Parathyroid adenoma (tissue), 2 donors: ENCODE results near the gene MAST2.

Source experiments
- H2AFZ ChIP-seq: fragments of 300-600 bp; sonication (generic); one replicate; pipeline ENCODE4 v1.7.0; 2017; ENCODE audit warnings: antibody characterized with exemption, mild to moderate bottlenecking
- H3K27ac ChIP-seq: fragments of 300-600 bp; sonication (generic); one replicate; pipeline ENCODE4 v1.7.0; 2017
- H3K27me3 ChIP-seq: fragments of 300-600 bp; sonication (generic); one replicate; pipeline ENCODE4 v1.7.0; 2017; ENCODE audit warnings: low read length; ENCODE audit not compliant: control insufficient read depth, insufficient read depth
- H3K36me3 ChIP-seq: fragments of 300-600 bp; sonication (generic); one replicate; pipeline ENCODE4 v1.7.0; 2017; ENCODE audit warnings: low read length; ENCODE audit not compliant: control insufficient read depth, insufficient read depth
- H3K4me1 ChIP-seq: fragments of 300-600 bp; sonication (generic); one replicate; pipeline ENCODE4 v1.7.0; 2017; ENCODE audit warnings: control low read depth
- H3K4me2 ChIP-seq: fragments of 300-600 bp; sonication (generic); one replicate; pipeline ENCODE4 v1.7.0; 2017; ENCODE audit warnings: low read length
- H3K4me3 ChIP-seq: fragments of 300-600 bp; sonication (generic); one replicate; pipeline ENCODE4 v1.7.0; 2017; ENCODE audit warnings: low read depth, low read length
- H3K79me2 ChIP-seq: fragments of 300-600 bp; sonication (generic); one replicate; pipeline ENCODE4 v1.7.0; 2017; ENCODE audit warnings: control low read depth
- H3K9ac ChIP-seq: fragments of 300-600 bp; sonication (generic); one replicate; pipeline ENCODE4 v1.7.0; 2017; ENCODE audit warnings: mild to moderate bottlenecking
- H3K9me3 ChIP-seq: fragments of 300-600 bp; sonication (generic); one replicate; pipeline ENCODE4 v1.7.0; 2017; ENCODE audit warnings: low read length; ENCODE audit not compliant: control insufficient read depth
- TF ChIP-seq, protein P1 (sequence below): fragments of 300-600 bp; sonication (generic); IDR thresholded peaks from one replicate; pipeline ENCODE4 v1.7.0; 2017; ENCODE audit warnings: antibody characterized with exemption, mild to moderate bottlenecking
- donor health status: primary hyperparathyroidism.

Gene MAST2

DNA sequence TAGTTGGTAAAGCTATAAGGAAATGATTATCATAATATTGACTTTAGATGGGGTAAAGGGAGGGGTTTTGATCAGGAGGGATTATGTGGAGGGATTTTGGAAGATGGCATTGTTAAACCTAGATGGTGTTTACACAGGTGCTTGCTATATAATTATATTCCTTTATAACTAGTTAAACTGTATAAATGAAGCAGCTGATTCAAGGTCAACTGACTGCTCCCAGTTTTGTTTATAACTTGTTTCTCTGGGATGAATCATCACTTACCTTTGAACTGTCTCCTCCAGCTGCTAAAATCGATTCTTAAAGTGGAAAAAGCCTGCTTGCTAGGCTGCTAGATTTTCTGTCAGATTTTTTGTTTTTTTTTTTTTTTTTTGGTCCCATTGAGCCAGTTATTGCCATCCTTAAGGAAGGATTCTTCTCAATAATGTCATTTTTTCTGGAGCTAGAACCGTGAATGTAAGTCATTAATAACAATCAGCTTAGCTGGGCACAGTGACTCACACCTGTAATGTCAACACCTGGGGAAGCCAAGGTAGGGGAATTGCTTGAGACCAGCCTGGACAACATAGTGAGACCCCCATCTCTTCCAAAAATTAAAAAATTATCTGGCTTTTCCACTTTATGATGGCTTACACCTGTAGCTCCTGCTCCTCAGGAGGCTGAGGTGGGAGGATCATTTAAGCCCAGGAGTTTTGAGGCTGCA, 175.8 kb downstream of the MAST2 start:
- TF ChIP-seq, protein P1, sequence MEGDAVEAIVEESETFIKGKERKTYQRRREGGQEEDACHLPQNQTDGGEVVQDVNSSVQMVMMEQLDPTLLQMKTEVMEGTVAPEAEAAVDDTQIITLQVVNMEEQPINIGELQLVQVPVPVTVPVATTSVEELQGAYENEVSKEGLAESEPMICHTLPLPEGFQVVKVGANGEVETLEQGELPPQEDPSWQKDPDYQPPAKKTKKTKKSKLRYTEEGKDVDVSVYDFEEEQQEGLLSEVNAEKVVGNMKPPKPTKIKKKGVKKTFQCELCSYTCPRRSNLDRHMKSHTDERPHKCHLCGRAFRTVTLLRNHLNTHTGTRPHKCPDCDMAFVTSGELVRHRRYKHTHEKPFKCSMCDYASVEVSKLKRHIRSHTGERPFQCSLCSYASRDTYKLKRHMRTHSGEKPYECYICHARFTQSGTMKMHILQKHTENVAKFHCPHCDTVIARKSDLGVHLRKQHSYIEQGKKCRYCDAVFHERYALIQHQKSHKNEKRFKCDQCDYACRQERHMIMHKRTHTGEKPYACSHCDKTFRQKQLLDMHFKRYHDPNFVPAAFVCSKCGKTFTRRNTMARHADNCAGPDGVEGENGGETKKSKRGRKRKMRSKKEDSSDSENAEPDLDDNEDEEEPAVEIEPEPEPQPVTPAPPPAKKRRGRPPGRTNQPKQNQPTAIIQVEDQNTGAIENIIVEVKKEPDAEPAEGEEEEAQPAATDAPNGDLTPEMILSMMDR, result no peak
- Histone ChIP-seq H3K79me2 (no peaks in the 10 kb centered on the region), H3K4me2 (no peak overlapping the region), H3K4me1 (no peaks in the 10 kb centered on the region), H3K27ac (no peak overlapping the region), H3K4me3 (no peak overlapping the region), H3K27me3 (no peaks in the 10 kb centered on the region), H3K9ac (no peak overlapping the region), H3K36me3 (no peaks in the 10 kb centered on the region), H3K9me3 (no peaks in the 10 kb centered on the region), H2AFZ (no peak overlapping the region)

DNA sequence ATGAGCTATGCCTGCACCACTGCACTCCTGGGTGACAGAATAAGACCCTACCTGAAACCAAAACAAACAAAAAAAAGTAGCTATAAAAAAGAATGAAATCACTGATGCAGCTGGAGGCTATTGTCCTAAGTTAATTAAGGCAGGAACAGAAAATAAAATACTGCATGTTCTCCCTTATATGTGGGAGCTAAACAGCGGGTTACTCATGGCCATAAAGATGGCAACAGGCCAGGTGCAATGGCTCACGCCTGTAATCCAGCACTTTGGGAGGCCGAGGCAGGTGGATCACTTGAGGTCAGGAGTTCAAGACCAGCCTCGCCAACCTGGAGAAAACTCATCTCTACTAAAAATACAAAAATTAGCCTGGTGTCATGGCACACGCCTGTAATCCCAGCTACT, 176.4 kb downstream of the MAST2 start:
- Histone ChIP-seq H3K4me1 (no peaks in the 10 kb centered on the region), H3K27ac (no peak overlapping the region), H3K27me3 (no peaks in the 10 kb centered on the region), H3K36me3 (no peaks in the 10 kb centered on the region), H2AFZ (no peak overlapping the region), H3K79me2 (no peaks in the 10 kb centered on the region), H3K9me3 (no peaks in the 10 kb centered on the region), H3K4me2 (no peak overlapping the region), H3K4me3 (no peak overlapping the region), H3K9ac (no peak overlapping the region)
- TF ChIP-seq, protein P1, result no peak

DNA sequence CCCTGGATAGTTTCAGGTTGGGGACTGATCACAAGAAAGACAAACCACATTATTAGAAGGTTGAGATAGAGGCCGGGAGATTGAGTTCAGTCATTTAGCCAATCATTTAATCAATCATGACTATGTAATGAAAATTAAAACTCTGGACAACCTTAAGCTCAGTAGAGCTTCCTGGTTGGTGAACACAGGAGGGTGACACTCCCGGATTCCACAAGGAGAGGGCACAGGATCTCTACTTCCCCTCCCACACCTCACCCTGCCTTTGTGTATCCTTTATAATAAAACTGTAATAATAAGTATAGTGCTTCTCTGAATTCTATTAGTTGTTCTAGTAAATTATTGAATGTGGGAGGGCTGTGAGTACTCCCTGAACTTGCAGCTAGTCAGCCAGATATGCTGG, 178.9 kb downstream of the MAST2 start:
- no peaks in the 10 kb centered on the region for H3K79me2 ChIP-seq
- H3K9ac ChIP-seq, result no peak overlapping the region
- no peaks in the 10 kb centered on the region for H3K36me3 ChIP-seq
- H3K4me1 ChIP-seq, result no peaks in the 10 kb centered on the region
- H3K4me3 ChIP-seq, result no peak overlapping the region
- H3K27ac ChIP-seq, result no peak overlapping the region
- H3K9me3 ChIP-seq, result no peaks in the 10 kb centered on the region
- no peak overlapping the region for H2AFZ ChIP-seq
- no peaks in the 10 kb centered on the region for H3K27me3 ChIP-seq
- TF ChIP-seq, protein P1, result no peak
- H3K4me2 ChIP-seq, result no peak overlapping the region

DNA sequence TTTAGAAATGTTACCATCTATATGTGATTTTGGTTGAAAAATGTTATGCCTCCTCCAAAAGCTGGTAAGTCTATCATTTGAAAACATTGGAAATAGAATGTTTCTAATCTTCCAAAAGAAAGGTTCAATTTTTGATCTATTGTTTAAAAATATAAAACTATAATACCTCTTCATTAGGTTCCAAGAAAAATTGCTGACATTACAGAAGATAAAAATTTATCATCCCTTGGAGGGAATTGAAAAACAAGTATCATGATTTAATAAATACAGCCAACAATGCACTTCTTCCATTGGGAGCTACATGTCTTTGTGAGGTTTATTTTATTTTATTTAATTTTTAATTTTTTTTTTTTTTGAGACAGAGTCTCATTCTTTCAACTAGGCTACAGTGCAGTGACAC, 180.6 kb downstream of the MAST2 start:
- TF ChIP-seq, protein P1, result no peak
- H2AFZ ChIP-seq, result no peak overlapping the region
- no peak overlapping the region for H3K27ac ChIP-seq
- H3K9me3 ChIP-seq, result no peaks in the 10 kb centered on the region
- H3K79me2 ChIP-seq, result no peaks in the 10 kb centered on the region
- H3K27me3 ChIP-seq, result no peaks in the 10 kb centered on the region
- no peak overlapping the region for H3K4me3 ChIP-seq
- no peak overlapping the region for H3K9ac ChIP-seq
- no peaks in the 10 kb centered on the region for H3K36me3 ChIP-seq
- no peaks in the 10 kb centered on the region for H3K4me1 ChIP-seq
- H3K4me2 ChIP-seq, result no peak overlapping the region

DNA sequence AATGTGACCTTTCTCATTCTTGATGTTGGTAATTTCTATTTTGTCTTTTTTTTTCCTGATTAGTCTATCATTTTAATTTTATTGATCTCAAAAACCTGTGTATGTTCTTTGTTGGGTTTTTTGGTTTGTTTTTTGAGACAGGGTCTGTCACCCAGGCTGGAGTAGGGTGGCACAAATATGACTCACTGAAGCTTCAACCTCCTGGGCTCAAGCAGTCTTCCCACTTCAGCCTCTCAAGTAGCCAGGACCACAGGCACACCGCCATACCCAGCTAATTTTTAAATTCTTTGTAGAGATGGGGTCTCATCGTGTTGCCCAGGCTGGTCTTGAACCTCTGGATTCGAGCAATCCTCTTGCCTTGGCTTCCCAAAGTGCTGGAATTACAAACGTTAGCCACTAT, 183.8 kb downstream of the MAST2 start:
- Histone ChIP-seq H3K4me2 (no peak overlapping the region), H2AFZ (no peak overlapping the region), H3K27me3 (no peaks in the 10 kb centered on the region), H3K4me1 (no peaks in the 10 kb centered on the region), H3K27ac (no peak overlapping the region), H3K4me3 (no peak overlapping the region), H3K9ac (no peak overlapping the region), H3K9me3 (no peaks in the 10 kb centered on the region), H3K36me3 (no peaks in the 10 kb centered on the region), H3K79me2 (no peaks in the 10 kb centered on the region)
- TF ChIP-seq, protein P1, result no peak
